ENCODE measurements around the gene CCDC89.

- TF ChIP-seq CTCF (IDR thresholded peaks at IDR 0.05) (no peak), POLR2A (IDR thresholded peaks at IDR 0.05) (no peak)
These were observed 24.1 kb upstream of the CCDC89 start for GRCh38 chr11:85709941-85710702.
